H9 (cell line): ENCODE results near the gene HIPK2. TPM values are rescaled to one million over a fixed set of nuclear protein-coding genes. Genes with fewer than 3 reads are reported as not detected.

Experiments
- DNase-seq: peaks from one replicate; pipeline ENCODE4 v3.0.0-alpha.2; 2017
- H2AFZ ChIP-seq: one replicate; pipeline ENCODE4 v1.6.1; 2013; ENCODE audit warnings: mild to moderate bottlenecking, low read length, control low read depth, moderate library complexity
- H2AK5ac ChIP-seq: 2 replicates; pipeline ENCODE4 v1.6.1; 2013; ENCODE audit warnings: low read length, control low read depth, mixed read lengths; ENCODE audit not compliant: insufficient read length
- H2BK120ac ChIP-seq: one replicate; pipeline ENCODE4 v1.6.1; 2013; ENCODE audit warnings: low read depth, mild to moderate bottlenecking, low read length, control low read depth, inconsistent platforms; ENCODE audit not compliant: poor library complexity, severe bottlenecking
- H2BK12ac ChIP-seq: 2 replicates; pipeline ENCODE4 v1.6.1; 2013; ENCODE audit warnings: low read length, control low read depth, mixed read lengths, low read depth; ENCODE audit not compliant: insufficient read length
- H2BK15ac ChIP-seq: 2 replicates; pipeline ENCODE4 v1.6.1; 2013; ENCODE audit warnings: low read depth, low read length, control low read depth
- H2BK20ac ChIP-seq: one replicate; pipeline ENCODE4 v1.6.1; 2013; ENCODE audit warnings: low read depth, mild to moderate bottlenecking, low read length, control low read depth, inconsistent platforms; ENCODE audit not compliant: poor library complexity, severe bottlenecking
- H2BK5ac ChIP-seq: 2 replicates; pipeline ENCODE4 v1.6.1; 2013; ENCODE audit warnings: low read length, control low read depth, mixed read lengths; ENCODE audit not compliant: insufficient read length
- H3K14ac ChIP-seq: 2 replicates; pipeline ENCODE4 v1.6.1; 2013; ENCODE audit warnings: low read length, control low read depth; ENCODE audit not compliant: insufficient read depth
- H3K18ac ChIP-seq: 2 replicates; pipeline ENCODE4 v1.6.1; 2013; ENCODE audit warnings: low read depth, mild to moderate bottlenecking, mixed read lengths, low read length, control low read depth; ENCODE audit not compliant: insufficient read length
- H3K23ac ChIP-seq: 2 replicates; pipeline ENCODE4 v1.6.1; 2013; ENCODE audit warnings: low read length, control low read depth, mixed read lengths, low read depth; ENCODE audit not compliant: insufficient read length
- H3K23me2 ChIP-seq: 2 replicates; pipeline ENCODE4 v1.6.1; 2013; ENCODE audit warnings: low read depth, mild to moderate bottlenecking, mixed read lengths, low read length, control low read depth; ENCODE audit not compliant: insufficient read length, poor library complexity, severe bottlenecking
- H3K27ac ChIP-seq: 2 replicates; pipeline ENCODE4 v1.5.1; 2013; ENCODE audit warnings: low read length, control low read depth, mixed read lengths, low read depth; ENCODE audit not compliant: insufficient read length
- H3K27me3 ChIP-seq: 2 replicates; pipeline ENCODE4 v1.6.1; 2013; ENCODE audit warnings: low read length, control low read depth, inconsistent platforms; ENCODE audit not compliant: insufficient read depth
- H3K4ac ChIP-seq: 2 replicates; pipeline ENCODE4 v1.6.1; 2013; ENCODE audit warnings: low read depth, mild to moderate bottlenecking, control low read depth, inconsistent platforms, low read length, moderate library complexity
- H3K4me1 ChIP-seq: 2 replicates; pipeline ENCODE4 v1.6.1; 2013; ENCODE audit warnings: low read length, control low read depth, inconsistent platforms; ENCODE audit not compliant: insufficient read depth
- H3K4me2 ChIP-seq: 2 replicates; pipeline ENCODE4 v1.6.1; 2013; ENCODE audit warnings: low read length, control low read depth, mixed read lengths; ENCODE audit not compliant: insufficient read length, insufficient read depth
- H3K56ac ChIP-seq: 2 replicates; pipeline ENCODE4 v1.6.1; 2013; ENCODE audit warnings: low read depth, mild to moderate bottlenecking, mixed read lengths, low read length, control low read depth; ENCODE audit not compliant: insufficient read length
- H3K79me1 ChIP-seq: 2 replicates; pipeline ENCODE4 v1.6.1; 2013; ENCODE audit warnings: low read depth, mild to moderate bottlenecking, moderate library complexity, low read length, control low read depth, inconsistent platforms; ENCODE audit not compliant: insufficient read depth, poor library complexity, severe bottlenecking
- H3K79me2 ChIP-seq: 2 replicates; pipeline ENCODE4 v1.6.1; 2013; ENCODE audit warnings: low read length, control low read depth, inconsistent platforms; ENCODE audit not compliant: insufficient read depth
- H3K9ac ChIP-seq: 2 replicates; pipeline ENCODE4 v1.6.1; 2013; ENCODE audit warnings: low read length, control low read depth, mixed read lengths; ENCODE audit not compliant: insufficient read length; ENCODE audit errors: extremely low read depth
- H3K9me3 ChIP-seq: one replicate; pipeline ENCODE4 v1.6.1; 2013; ENCODE audit warnings: low read depth, low read length, inconsistent platforms; ENCODE audit not compliant: control insufficient read depth
- H3T11ph ChIP-seq: one replicate; pipeline ENCODE4 v1.6.1; 2013; ENCODE audit warnings: mild to moderate bottlenecking, low read length, control low read depth, inconsistent platforms
- H4K20me1 ChIP-seq: one replicate; pipeline ENCODE4 v1.6.1; 2013; ENCODE audit not compliant: control insufficient read depth, insufficient read length, insufficient read depth
- H4K5ac ChIP-seq: 2 replicates; pipeline ENCODE4 v1.6.1; 2013; ENCODE audit warnings: low read depth, mild to moderate bottlenecking, mixed read lengths, low read length, control low read depth; ENCODE audit not compliant: insufficient read length
- H4K8ac ChIP-seq: replicated peaks from 2 replicates; pipeline ENCODE4 v1.6.1; 2013; ENCODE audit warnings: low read length, control low read depth, mixed read lengths, low read depth; ENCODE audit not compliant: insufficient read length
- H4K91ac ChIP-seq: 2 replicates; pipeline ENCODE4 v1.6.1; 2013; ENCODE audit warnings: low read depth, mild to moderate bottlenecking, moderate library complexity, mixed read lengths, low read length, control low read depth; ENCODE audit not compliant: insufficient read length
- H3K27ac Mint-ChIP-seq, 3 experiments: 2 replicates in 2 of 3; 3 replicates in 1 of 3; pipeline ENCODE4 v1.8.0; 2020 to 2021; ENCODE audit warnings: mixed read lengths in 3 of 3, mild to moderate bottlenecking in 1 of 3, moderate library complexity in 1 of 3
- H3K27me3 Mint-ChIP-seq: 2 replicates; pipeline ENCODE4 v1.8.0; 2021; ENCODE audit warnings: low read depth, mild to moderate bottlenecking, moderate library complexity, mixed read lengths
- H3K36me3 Mint-ChIP-seq, 3 experiments: 2 replicates in 2 of 3; 3 replicates in 1 of 3; pipeline ENCODE4 v1.8.0; 2020 to 2021; ENCODE audit warnings: low read depth in 3 of 3, mixed read lengths in 3 of 3; ENCODE audit not compliant: insufficient read depth in 1 of 3
- H3K4me1 Mint-ChIP-seq, 2 experiments: 2 replicates each; pipeline ENCODE4 v1.8.0; 2020; ENCODE audit warnings: mixed read lengths in 2 of 2
- H3K4me3 Mint-ChIP-seq, 2 experiments: 2 replicates in 1 of 2; 3 replicates in 1 of 2; pipeline ENCODE4 v1.8.0; 2020 to 2021; ENCODE audit warnings: mild to moderate bottlenecking in 2 of 2, mixed read lengths in 2 of 2, moderate library complexity in 1 of 2
- H3K9me3 Mint-ChIP-seq, 2 experiments: 2 replicates in 1 of 2; 3 replicates in 1 of 2; pipeline ENCODE4 v1.8.0; 2020; ENCODE audit warnings: mild to moderate bottlenecking in 2 of 2, mixed read lengths in 2 of 2, moderate library complexity in 1 of 2
- CTCF ChIP-seq: fragments of 200-600 bp; sonication (generic); conservative IDR thresholded peaks from 3 replicates; pipeline ENCODE4 v1.8.0; 2021; ENCODE audit warnings: antibody characterized with exemption, mild to moderate bottlenecking
- WGBS: extraction: QIAGEN DNeasy Blood & Tissue Kit; methylation state at CpG from one replicate; pipeline ENCODE4 v1.1.7; 2013; ENCODE audit warnings: missing lambda C conversion rate, low lambda C conversion rate, mixed read lengths; ENCODE audit not compliant: insufficient read length; ENCODE audit errors: extremely low coverage; 5-methylcytosine and 5-hydroxymethylcytosine counted together
- total RNA-seq: library from RNA; stranded (reverse); gene quantifications from 2 replicates; pipeline ENCODE4 v1.2.1, GENCODE V29; 2021

Gene HIPK2
- total RNA-seq, 1 experiment from 2014 or later = 21.9 TPM

- peaks cover 6 to 10% of the 10 kb centered on the region in 2 experiments for H3K4me1 Mint-ChIP-seq
Measured at GRCh38 chr7:139758388-139758787, 19.4 kb downstream of the HIPK2 start.

More at GRCh38 chr7:139758388-139758787, 19.4 kb downstream of the HIPK2 start:
- no peaks in the 10 kb centered on the region for H3K9me3 Mint-ChIP-seq
- H4K8ac ChIP-seq = no peak overlapping the region
- H3K9me3 ChIP-seq = no peaks in the 10 kb centered on the region
- H2BK15ac ChIP-seq = no peak overlapping the region
- no peaks in the 10 kb centered on the region for H3K27me3 ChIP-seq
- H3K27ac Mint-ChIP-seq = no peak overlapping the region
- H3K79me2 ChIP-seq = no peaks in the 10 kb centered on the region
- H3K27ac ChIP-seq = no peak overlapping the region
- no peak overlapping the region for H2BK12ac ChIP-seq
- no peak overlapping the region for H3K9ac ChIP-seq
- no peak overlapping the region for H2BK20ac ChIP-seq
- no peaks in the 10 kb centered on the region for H3K4me1 ChIP-seq
- H4K5ac ChIP-seq = no peak overlapping the region
- no peak overlapping the region for H3K4ac ChIP-seq
- WGBS = no CpG with 5 or more reads among the region's 8 CpGs
- no peak overlapping the region for H3K56ac ChIP-seq
- TF ChIP-seq CTCF = no peak
- H3K18ac ChIP-seq = no peak overlapping the region
- H3K4me3 Mint-ChIP-seq = no peak overlapping the region
- no peaks in the 10 kb centered on the region for H3K79me1 ChIP-seq
- no peak overlapping the region for H2AFZ ChIP-seq
- no peak overlapping the region for H3K4me2 ChIP-seq
- H3K27me3 Mint-ChIP-seq = no peaks in the 10 kb centered on the region
- peaks cover 0 to 4% (median 3%) of the 10 kb centered on the region in 3 experiments; a peak in 1 of 7 replicates for H3K36me3 Mint-ChIP-seq
- H3K23ac ChIP-seq = no peak overlapping the region
- no peak overlapping the region for H2AK5ac ChIP-seq
- H2BK120ac ChIP-seq = no peak overlapping the region
- H4K91ac ChIP-seq = no peak overlapping the region
- H3K23me2 ChIP-seq = no peaks in the 10 kb centered on the region
- H4K20me1 ChIP-seq = no peaks in the 10 kb centered on the region
- no peak overlapping the region for H2BK5ac ChIP-seq
- no peak for DNase-seq
- no peak overlapping the region for H3K14ac ChIP-seq
- H3T11ph ChIP-seq = no peak overlapping the region
